Measurements from ENCODE around the gene TBC1D22A.

The TBC1D22A gene

GRCh38 chr22:46739094-46739870 lies 23.2 kb upstream of the TBC1D22A start:
- H3K9me3 ChIP-seq (replicated peaks in 1 of 11): peaks cover 0 to 12% (median 8%) of the 10 kb centered on the region in 11 experiments; a peak in 8 of 22 replicates
- peaks cover 54 to 61% (median 59%) of the 10 kb centered on the region in 10 experiments for H3K4me1 ChIP-seq
- peak overlapping the region; percentile 71 to 92 (median 83); a peak in 19 of 20 replicates for H3K4me3 ChIP-seq
- no peaks in the 10 kb centered on the region for H3K27me3 ChIP-seq
- peaks cover 26 to 33% (median 30%) of the 10 kb centered on the region in 11 experiments; a peak in 21 of 22 replicates for H4K20me1 ChIP-seq
- peak overlapping the region; percentile 85 to 95 (median 91); a peak in 21 of 22 replicates for H3K9ac ChIP-seq
- TF ChIP-seq Cebpa-rat (IDR thresholded peaks at IDR 0.05): no peak
- H3K27ac ChIP-seq: peak overlapping the region in 10 of 11 experiments; percentile 64 to 94 (median 90); a peak in 18 of 22 replicates
- no peaks in the 10 kb centered on the region; a peak in 1 of 22 replicates for H3K36me3 ChIP-seq
- H3K4me2 ChIP-seq: peak overlapping the region; percentile 90 to 100 (median 98)

DNA sequence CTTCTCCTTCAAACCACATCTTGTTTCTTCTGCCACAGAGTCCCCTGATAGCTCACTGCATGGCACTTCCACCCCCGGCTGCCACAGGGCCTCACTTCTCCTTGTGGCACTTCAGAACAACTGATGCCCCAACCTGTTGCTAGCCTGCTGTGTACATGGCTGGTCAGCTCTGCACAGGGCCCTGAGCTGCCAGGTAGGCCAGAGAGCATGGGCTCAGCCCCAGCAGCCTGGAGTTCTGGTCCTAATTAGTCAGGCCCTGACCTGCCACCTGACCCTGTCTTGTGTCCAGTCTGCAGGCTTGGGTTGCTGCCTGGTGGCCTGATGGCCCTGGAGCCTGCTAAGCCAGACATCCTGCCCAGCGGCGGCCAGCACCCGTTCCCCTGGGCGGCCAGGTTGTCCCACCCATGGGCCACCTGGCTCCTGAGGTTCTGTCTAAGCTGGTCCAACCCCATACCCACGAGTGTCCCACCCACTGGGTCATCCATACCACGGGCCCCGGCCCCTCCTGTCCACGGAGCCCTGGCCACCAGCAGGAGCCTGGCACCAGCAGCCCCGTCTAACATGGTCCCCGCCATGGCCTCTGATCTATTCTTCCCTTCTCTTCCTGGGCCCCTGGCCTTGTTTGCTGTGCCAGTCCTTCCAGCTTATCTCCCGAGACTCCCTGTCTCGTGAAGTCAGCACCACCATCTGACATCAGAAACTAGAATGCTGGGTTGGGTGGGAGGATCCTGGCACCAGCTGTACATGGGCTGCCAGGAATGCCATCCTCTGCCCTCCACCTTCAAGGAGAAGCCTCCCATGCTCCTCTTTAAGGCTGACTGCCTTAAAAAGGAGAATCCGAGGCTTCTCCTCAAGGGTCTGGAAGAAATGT lies 21.3 kb upstream of the TBC1D22A start:
- H3K9me3 ChIP-seq (replicated peaks in 1 of 11): peaks cover 0 to 12% (median 8%) of the 10 kb centered on the region in 11 experiments; a peak in 8 of 22 replicates
- no peaks in the 10 kb centered on the region for H3K27me3 ChIP-seq
- H3K9ac ChIP-seq: peak overlapping the region in 3 of 11 experiments; percentile 16 to 29 (median 24); a peak in 2 of 22 replicates
- TF ChIP-seq Cebpa-rat (IDR thresholded peaks at IDR 0.05): no peak
- peaks cover 9 to 15% (median 11%) of the 10 kb centered on the region in 11 experiments; a peak in 20 of 22 replicates for H4K20me1 ChIP-seq
- no peak overlapping the region for H3K4me3 ChIP-seq
- H3K4me2 ChIP-seq: peak overlapping the region; percentile 9 to 100 (median 97); a peak in 14 of 22 replicates
- peaks cover 36 to 42% (median 40%) of the 10 kb centered on the region in 10 experiments for H3K4me1 ChIP-seq
- peak overlapping the region in 2 of 11 experiments; percentile 18 to 32; a peak in 3 of 22 replicates for H3K27ac ChIP-seq
- no peaks in the 10 kb centered on the region; a peak in 1 of 22 replicates for H3K36me3 ChIP-seq

DNA sequence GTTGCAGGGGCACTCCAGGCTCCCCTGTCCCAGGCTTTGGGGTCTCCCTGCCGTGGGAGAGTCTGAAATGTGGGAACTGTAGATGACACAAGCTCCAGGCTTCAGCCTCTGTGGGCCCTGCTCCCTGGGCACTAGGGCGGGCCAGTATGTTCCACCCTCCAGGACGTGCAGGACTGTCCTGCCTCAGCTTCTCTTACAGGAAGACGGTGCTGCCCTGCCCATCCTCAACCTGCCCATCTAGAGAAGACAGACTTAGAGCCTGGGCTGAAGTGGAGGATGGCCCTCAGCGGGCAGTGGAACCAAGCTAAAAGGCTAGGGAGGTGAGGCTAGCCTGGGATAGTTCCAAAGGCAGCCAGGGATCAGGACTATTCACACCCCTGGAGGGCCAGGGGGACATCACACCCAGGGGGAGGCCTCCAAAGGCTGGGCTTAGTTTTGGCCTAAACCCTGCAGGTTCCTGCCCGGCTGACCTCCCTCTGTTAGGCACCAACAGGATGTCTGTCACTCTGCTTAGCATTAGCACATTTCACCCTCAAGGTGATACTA lies 20.4 kb upstream of the TBC1D22A start:
- Histone ChIP-seq H3K4me1 (peaks cover 27 to 38% (median 31%) of the 10 kb centered on the region in 10 experiments), H3K27me3 (no peaks in the 10 kb centered on the region), H3K4me2 (no peak overlapping the region), H3K9me3 (replicated peaks in 1 of 11) (peaks cover 0 to 12% (median 8%) of the 10 kb centered on the region in 11 experiments; a peak in 8 of 22 replicates), H3K27ac (no peak overlapping the region), H3K9ac (no peak overlapping the region), H4K20me1 (peaks cover 0 to 6% (median 2%) of the 10 kb centered on the region in 11 experiments; a peak in 13 of 22 replicates), H3K36me3 (no peaks in the 10 kb centered on the region), H3K4me3 (no peak overlapping the region)
- no peak for TF ChIP-seq Cebpa-rat (IDR thresholded peaks at IDR 0.05)

DNA sequence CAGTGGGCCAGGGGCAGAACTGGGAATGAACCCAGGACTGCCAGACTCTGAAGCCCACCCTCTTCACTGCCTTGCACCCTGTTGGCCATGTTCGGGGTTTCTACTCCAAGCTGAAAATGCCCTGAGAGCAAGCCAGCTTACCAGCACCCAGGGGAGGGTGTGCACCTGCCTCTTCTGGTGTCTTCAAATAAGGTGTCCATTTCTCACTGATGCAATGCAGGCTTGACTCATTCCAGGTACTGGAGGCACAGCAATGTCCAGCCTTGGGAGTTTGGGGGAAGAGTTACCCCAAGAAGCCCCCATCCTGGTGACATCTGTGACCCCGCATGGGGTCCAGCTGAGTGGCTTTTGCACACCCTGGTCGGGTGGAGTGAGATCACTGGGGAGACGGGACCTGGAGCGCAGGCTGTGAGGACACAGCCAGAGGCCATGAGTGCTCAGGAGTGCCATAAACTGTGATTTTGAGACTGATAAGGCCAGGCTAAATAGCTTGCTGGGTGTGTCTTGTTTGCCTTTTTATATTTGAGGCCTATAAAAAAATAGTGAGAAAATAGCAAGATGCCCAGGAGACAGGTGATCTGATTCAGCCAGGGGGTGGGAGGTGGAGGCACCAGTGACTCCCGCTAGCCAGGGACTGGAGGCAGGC lies 19.8 kb upstream of the TBC1D22A start:
- Histone ChIP-seq H3K27me3 (no peaks in the 10 kb centered on the region), H3K9me3 (replicated peaks in 1 of 11) (peaks cover 0 to 12% (median 8%) of the 10 kb centered on the region in 11 experiments; a peak in 8 of 22 replicates), H3K4me2 (no peak overlapping the region), H4K20me1 (no peaks in the 10 kb centered on the region), H3K36me3 (no peaks in the 10 kb centered on the region), H3K9ac (no peak overlapping the region), H3K4me3 (no peak overlapping the region), H3K27ac (no peak overlapping the region), H3K4me1 (peaks cover 27 to 44% (median 36%) of the 10 kb centered on the region in 10 experiments)
- no peak for TF ChIP-seq Cebpa-rat (IDR thresholded peaks at IDR 0.05)

DNA sequence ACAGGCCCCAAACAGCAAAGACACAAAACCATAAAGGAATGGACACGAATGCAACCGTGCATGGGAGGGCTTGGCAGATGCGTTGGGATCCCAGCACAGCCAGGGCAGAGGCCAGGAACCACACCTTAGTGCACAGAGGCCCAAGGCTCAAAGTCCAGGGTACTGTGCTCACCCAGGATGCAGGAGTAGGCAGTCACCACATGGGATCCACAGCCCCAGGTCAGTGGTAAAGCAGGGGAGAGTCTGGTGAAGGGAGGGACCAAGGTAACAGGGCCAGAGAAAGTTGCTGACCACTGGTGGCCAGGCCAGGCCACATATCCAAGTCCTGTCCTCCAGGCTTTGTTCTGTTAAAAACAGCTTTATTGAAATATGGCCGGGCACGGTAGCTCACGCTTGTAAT lies 17.9 kb upstream of the TBC1D22A start:
- no peaks in the 10 kb centered on the region for H3K36me3 ChIP-seq
- H3K4me1 ChIP-seq: peaks cover 33 to 50% (median 43%) of the 10 kb centered on the region in 10 experiments
- no peak overlapping the region for H3K4me2 ChIP-seq
- H3K9me3 ChIP-seq (replicated peaks in 1 of 11): peaks cover 0 to 12% (median 8%) of the 10 kb centered on the region in 11 experiments; a peak in 8 of 22 replicates
- H3K27ac ChIP-seq: no peak overlapping the region
- H3K27me3 ChIP-seq: no peaks in the 10 kb centered on the region
- TF ChIP-seq Cebpa-rat (IDR thresholded peaks at IDR 0.05): no peak
- no peak overlapping the region for H3K4me3 ChIP-seq
- no peaks in the 10 kb centered on the region for H4K20me1 ChIP-seq
- no peak overlapping the region for H3K9ac ChIP-seq

DNA sequence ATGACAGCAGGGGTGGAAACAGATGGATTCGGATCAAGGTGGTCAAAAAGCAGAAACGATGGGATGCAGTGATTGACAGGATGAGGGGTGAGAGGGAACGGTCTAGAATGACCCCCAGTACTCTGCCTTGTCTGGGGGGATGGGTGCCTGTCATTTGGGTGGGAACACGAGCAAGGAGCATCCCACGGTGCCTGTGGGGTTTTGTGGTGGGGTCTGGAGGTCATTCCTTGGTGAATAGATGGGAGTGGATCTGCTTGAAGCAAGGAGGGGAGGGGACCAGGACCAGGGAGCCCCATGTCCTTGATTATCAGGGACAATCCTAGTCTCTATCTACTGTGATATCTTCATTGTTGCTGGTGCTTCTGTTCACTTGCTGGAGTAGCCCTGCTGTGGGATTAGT lies 16.3 kb upstream of the TBC1D22A start:
- Histone ChIP-seq H4K20me1 (no peaks in the 10 kb centered on the region), H3K4me2 (no peak overlapping the region), H3K4me1 (peaks cover 34 to 50% (median 43%) of the 10 kb centered on the region in 10 experiments), H3K36me3 (no peaks in the 10 kb centered on the region), H3K4me3 (no peak overlapping the region), H3K9ac (no peak overlapping the region; a peak in 1 of 22 replicates), H3K27me3 (no peaks in the 10 kb centered on the region), H3K9me3 (replicated peaks in 1 of 11) (peaks cover 0 to 12% (median 8%) of the 10 kb centered on the region in 11 experiments; a peak in 8 of 22 replicates), H3K27ac (peak overlapping the region in 3 of 11 experiments; percentile 22 to 95 (median 91); a peak in 2 of 22 replicates)
- no peak for TF ChIP-seq Cebpa-rat (IDR thresholded peaks at IDR 0.05)

- no peaks in the 10 kb centered on the region for H3K27me3 ChIP-seq
- TF ChIP-seq Cebpa-rat (IDR thresholded peaks at IDR 0.05): no peak
- H3K9ac ChIP-seq: peak overlapping the region in 1 of 11 experiments; percentile 80; a peak in 1 of 22 replicates
Observed at GRCh38 chr22:46746620-46747019, 15.8 kb upstream of the TBC1D22A start.

GRCh38 chr22:46747646-46748045 lies 14.8 kb upstream of the TBC1D22A start:
- H3K4me3 ChIP-seq: no peak overlapping the region
- H4K20me1 ChIP-seq: no peaks in the 10 kb centered on the region
- H3K27ac ChIP-seq: peak overlapping the region in 8 of 11 experiments; percentile 89 to 96 (median 92); a peak in 17 of 22 replicates
- H3K9me3 ChIP-seq (replicated peaks in 1 of 11): peaks cover 0 to 12% (median 8%) of the 10 kb centered on the region in 11 experiments; a peak in 8 of 22 replicates
- H3K4me1 ChIP-seq: peaks cover 45 to 63% (median 51%) of the 10 kb centered on the region in 10 experiments
- H3K4me2 ChIP-seq: peak overlapping the region in 9 of 11 experiments; percentile 84 to 97 (median 91); a peak in 17 of 22 replicates
- peak overlapping the region in 9 of 11 experiments; percentile 23 to 83 (median 80); a peak in 8 of 22 replicates for H3K9ac ChIP-seq
- H3K36me3 ChIP-seq: no peaks in the 10 kb centered on the region
- no peak for TF ChIP-seq Cebpa-rat (IDR thresholded peaks at IDR 0.05)
- no peaks in the 10 kb centered on the region for H3K27me3 ChIP-seq

More at GRCh38 chr22:46746620-46747019, 15.8 kb upstream of the TBC1D22A start:
- H3K4me3 ChIP-seq: no peak overlapping the region
- peaks cover 0 to 12% (median 8%) of the 10 kb centered on the region in 11 experiments; a peak in 8 of 22 replicates for H3K9me3 ChIP-seq (replicated peaks in 1 of 11)
- H3K4me2 ChIP-seq: no peak overlapping the region
- peak overlapping the region in 4 of 11 experiments; percentile 22 to 96 (median 93); a peak in 4 of 22 replicates for H3K27ac ChIP-seq
- H3K36me3 ChIP-seq: no peaks in the 10 kb centered on the region
- H3K4me1 ChIP-seq: peaks cover 38 to 53% (median 45%) of the 10 kb centered on the region in 10 experiments
- H4K20me1 ChIP-seq: no peaks in the 10 kb centered on the region
